A549 treated with CORT108297 at 1 μM for 4 hours (cell line): ENCODE results near the gene PARP3. TPM values are rescaled to one million over a fixed set of nuclear protein-coding genes. Genes with fewer than 3 reads are reported as not detected.

ENCODE experiments used
- total RNA-seq: library from RNA; stranded (reverse); fragments of 200-300 nt; extraction: Qiagen RNA extraction; gene quantifications from 5 replicates; pipeline ENCODE4 v1.2.3, GENCODE V29; 2022

The PARP3 gene
- 9.9 to 10.8 TPM (median 10.6 TPM) in 5 replicates for total RNA-seq

DNA sequence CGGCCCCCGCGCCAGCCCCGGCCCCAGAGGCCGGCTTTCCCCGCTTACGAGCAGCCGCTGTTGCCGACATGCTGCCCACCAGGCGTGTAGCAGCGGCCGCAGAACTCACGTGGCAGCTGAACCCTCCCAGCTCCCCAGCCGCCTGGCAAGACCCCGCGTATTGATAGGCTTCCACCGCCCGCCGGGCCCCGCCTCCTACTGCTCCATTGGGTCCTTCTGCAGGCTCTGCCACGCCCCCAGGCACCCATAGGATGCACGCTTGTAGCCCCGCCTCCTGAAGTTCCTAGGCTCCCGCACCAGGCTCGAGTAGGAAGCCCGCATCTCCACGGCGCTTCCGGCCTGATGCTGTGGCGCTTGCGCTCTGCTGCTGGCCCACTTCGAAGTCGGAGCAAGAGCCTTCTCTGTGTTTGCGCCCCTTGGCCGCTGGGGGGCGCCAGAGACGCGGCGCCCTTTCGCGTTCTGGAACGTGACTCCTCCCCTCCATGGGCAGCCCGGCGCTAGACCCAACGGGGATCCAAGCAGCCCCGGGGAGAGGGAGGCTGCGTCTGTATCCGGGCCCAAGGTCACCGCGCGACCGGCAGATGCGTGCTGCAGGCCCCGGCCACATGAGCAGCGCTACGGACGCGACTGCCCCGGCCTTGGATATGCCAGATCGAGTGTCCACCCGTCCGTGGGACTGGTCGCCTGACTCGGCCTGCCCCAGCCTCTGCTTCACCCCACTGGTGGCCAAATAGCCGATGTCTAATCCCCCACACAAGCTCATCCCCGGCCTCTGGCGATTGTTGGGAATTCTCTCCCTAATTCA is at the start of gene PARP3, which contains the start of gene RRP9:
PARP3 (plus strand) TSS at position 566 of the 805 bp plus-strand sequence. CDS start 993 bp downstream, outside the sequence.
RRP9 (minus strand) TSS at position 107 of the 805 bp plus-strand sequence; CDS start at position 70, 37 bp downstream.

DNA sequence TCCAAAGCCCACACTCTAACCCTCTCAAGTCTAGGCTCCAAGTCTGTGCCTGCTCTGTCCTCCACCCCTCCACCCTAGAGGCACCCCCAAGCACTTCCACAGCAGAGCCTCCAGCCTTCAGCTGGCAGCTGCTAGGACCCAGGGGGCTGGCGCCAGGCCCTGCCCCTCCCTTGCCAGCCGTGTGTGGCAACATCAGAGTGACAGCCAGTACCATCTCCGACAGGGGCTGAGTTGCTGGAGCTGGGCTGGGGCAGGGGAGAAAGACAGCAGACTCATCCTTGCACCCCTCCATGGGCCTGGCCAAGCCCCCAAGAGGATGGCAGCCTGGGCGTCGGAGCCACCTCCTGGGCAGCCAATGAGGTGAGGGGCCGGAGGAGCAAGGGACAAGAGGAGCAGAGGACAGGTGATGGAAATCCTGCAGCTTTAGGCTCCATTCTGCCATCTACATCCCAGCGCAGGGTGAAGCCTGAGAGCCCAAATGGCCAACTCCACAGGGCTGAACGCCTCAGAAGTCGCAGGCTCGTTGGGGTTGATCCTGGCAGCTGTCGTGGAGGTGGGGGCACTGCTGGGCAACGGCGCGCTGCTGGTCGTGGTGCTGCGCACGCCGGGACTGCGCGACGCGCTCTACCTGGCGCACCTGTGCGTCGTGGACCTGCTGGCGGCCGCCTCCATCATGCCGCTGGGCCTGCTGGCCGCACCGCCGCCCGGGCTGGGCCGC is 13.2 kb downstream of the PARP3 start, which contains the start of gene GPR62:
GPR62 (plus strand) TSS at position 207 of the 718 bp plus-strand sequence; CDS start at position 479, 272 bp downstream.

DNA sequence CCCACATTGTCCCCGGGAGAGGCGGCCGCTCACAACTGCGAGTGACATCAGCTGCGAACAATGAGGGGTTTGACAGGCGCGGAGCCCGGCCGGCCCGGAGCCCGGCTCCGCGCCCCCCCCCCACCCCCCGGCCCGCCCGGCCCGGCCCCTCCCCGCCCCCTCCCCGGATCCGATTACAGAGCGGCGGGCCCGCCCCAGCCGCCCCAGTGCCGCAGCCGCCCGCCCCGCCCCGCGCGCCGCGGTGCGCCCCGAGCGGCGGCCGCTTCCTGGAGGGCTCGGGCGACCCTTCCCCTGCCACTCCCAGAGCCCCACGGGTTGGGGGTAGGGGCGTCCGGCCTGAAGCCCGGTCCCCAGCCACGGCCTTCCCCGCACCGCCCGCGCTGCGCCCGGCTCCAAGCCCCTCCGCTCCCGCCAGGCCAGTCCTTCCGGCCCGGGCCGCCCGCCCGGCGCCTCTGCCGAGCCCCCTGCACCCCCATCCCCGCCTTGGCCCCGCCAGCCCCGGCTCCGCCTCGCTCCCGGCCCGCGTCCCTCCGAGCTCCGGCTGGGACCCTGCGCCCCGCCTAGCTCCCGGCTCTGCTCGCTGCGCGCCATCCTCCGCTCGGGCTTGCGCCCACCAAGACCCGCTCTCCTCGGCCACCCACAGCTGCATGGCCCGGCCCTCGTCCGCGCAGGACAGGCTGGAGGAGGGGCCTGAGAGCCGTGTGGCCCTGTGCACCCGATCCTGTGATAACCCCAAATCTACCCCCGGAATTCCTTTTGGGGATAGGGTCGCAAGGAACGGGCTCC is 25.4 kb downstream of the PARP3 start, which contains the start of gene PCBP4:
PCBP4 (minus strand) TSS at position 71 of the 786 bp plus-strand sequence. CDS start 6,214 bp downstream, outside the sequence.

DNA sequence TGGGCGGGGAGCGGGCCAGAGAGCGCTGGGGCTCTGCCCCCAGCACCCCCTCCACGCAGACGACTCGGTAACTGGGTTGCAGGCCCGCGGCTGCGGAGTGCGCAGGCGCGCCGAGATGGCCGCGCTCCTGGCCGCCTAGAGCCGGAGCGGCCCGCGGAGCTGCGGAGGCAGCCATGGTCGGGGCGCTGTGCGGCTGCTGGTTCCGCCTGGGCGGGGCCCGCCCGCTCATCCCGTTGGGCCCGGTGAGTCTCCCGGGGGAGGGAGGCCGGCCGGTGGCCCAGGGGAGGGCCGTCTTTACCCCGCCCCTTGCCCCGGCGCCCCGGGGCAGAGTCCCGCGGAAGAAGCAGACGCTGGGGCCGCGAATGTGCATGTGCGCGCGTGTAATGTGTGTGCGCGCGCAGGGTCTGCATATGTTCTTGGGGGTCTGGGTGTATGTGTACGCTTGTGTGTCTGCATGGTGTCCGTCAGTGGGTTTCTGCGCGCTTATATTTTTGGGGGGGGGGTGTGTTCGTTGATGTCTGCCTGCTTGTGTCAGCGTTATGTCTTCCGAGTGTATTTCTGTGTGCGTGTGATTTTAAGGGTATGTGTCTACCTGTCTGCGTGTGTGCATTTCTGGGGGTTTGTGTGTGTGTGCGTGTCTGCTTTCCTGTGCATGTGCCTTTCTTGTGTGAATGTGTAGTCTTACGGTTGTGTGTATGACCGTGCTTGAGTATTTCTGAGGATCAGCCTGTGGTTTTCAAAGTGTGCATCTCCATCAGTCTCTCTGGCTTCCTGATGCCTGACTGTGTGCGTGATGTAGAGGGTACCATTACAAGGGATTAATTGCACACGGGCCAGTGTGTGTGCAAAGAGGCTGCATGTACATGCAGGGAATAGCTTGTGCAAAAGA is 33.0 kb downstream of the PARP3 start, which contains the start of gene ABHD14A:
ABHD14A (plus strand) TSS at position 102 of the 889 bp plus-strand sequence; CDS start at position 174, 72 bp downstream.

DNA sequence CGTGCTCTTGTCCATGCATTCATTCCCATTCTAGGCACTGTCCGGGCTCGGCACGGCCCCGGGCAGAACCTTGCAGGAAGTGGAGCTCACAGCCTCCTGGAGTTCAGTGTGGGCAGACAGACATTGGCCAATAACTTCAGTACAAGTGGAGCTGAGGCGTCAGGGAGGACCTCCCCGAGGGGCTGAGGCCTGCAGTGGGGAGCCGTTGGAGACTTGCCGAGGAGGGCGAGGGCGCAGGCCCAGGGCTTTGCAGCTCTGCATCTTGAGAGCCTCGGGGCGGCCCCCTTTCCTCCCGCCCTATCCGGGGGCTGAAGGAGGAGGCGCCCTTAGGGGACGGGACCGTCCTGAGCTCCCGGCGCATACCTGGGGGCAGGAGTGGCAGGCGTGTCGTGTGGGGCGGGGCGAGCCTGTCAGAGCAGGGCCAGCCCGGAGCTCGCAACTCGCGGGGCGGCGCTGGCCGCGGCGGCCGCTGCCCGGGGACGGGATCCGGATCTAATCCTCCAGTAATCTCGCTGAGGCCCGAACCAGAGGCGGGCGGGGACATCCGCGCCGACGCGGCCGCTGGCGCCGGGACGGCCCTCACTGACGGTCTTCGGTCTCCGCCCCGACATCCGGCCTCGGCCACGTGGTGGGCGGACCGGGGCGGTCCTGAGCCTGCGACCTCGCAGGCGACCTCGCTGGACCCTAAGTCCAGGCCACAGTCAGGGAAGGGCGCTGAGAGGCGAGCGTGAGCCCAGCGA is 40.8 kb downstream of the PARP3 start, which contains the start of gene ACY1:
ACY1 (plus strand) TSS at position 698 of the 740 bp plus-strand sequence. CDS start 530 bp downstream, outside the sequence.

DNA sequence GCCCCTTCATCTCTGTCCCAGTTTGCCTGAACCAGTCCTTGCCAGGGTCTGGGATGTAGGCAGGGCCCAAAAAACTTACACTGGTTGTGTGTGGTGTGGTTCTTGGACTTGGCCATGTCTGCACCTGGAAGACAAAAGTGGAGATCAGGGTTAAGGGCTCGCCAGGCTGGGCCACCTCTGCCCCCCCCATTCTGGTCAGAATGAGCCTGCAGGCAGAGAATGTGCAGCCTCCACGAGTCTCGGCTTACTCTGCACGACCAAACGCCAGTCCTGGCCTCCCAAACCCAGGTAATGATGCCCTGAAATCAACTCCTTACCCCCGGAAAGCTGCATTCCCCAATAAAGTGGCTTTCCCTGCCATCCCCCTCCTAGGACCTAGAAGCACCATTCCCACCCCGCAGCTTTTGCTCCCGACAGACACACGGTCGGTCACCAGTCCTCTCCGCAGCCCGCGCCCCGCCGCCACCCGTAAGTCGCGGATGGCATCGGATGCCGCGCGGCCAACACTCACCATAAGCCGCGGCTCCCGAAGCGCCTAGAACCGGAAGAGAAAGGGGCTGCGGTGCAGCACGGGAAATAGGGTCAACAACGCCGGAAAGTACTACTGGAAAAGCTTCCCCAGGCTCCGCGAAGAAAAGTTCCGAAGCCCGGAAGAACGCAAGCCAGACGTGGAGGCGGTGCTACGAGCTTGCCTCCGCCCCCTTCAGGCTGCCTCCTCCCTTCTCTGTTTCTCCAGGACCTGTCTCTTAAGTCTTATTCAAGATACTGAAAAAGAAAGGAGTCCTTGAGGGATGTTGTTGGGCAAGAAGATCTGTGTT is 53.4 kb downstream of the PARP3 start, which contains the start of gene RPL29:
RPL29 (minus strand) TSS at position 550 of the 818 bp plus-strand sequence; CDS start at position 116, 434 bp downstream.

Other genes with a start within 250 kb of the PARP3 start
- gene GRM2, start 235.3 kb upstream of the PARP3 start, total RNA-seq = 0.01 to 0.05 TPM (median 0.03 TPM) in 4 of 5 replicates, not detected in the other
- gene IQCF6, start 163.1 kb upstream of the PARP3 start, total RNA-seq = not detected in 5 replicates
- gene IQCF2, start 80.7 kb upstream of the PARP3 start, total RNA-seq = not detected in 5 replicates
- not detected in 5 replicates for gene IQCF5, start 66.8 kb upstream of the PARP3 start, total RNA-seq
- 0.20 TPM in 1 of 5 replicates, not detected in the others for gene IQCF1, start 39.0 kb upstream of the PARP3 start, total RNA-seq
- gene RRP9, start 459 bp upstream of the PARP3 start, total RNA-seq = 38.5 to 53.0 TPM (median 51.1 TPM) in 5 replicates
- gene GPR62, start 13.0 kb downstream of the PARP3 start, total RNA-seq = not detected in 5 replicates
- 10.8 to 15.6 TPM (median 14.3 TPM) in 5 replicates for gene PCBP4, start 25.1 kb downstream of the PARP3 start, total RNA-seq
- 25.4 to 35.6 TPM (median 35.3 TPM) in 5 replicates for gene ABHD14B, start 31.7 kb downstream of the PARP3 start, total RNA-seq
- gene ABHD14A, start 32.7 kb downstream of the PARP3 start, total RNA-seq = 13.2 to 16.8 TPM (median 15.4 TPM) in 5 replicates
- gene ACY1, start 41.2 kb downstream of the PARP3 start, total RNA-seq = 20.9 to 28.2 TPM (median 26.8 TPM) in 5 replicates
- 1,305 to 1,473 TPM (median 1,350 TPM) in 5 replicates for gene RPL29, start 53.5 kb downstream of the PARP3 start, total RNA-seq
- gene DUSP7, start 114.2 kb downstream of the PARP3 start, total RNA-seq = 14.8 to 17.7 TPM (median 16.2 TPM) in 5 replicates
- gene POC1A, start 212.1 kb downstream of the PARP3 start, total RNA-seq = 15.1 to 20.8 TPM (median 19.8 TPM) in 5 replicates